Measurements from ENCODE around the gene TXNL1. TPM values are rescaled to one million over a fixed set of nuclear protein-coding genes. Genes with fewer than 3 reads are reported as not detected.

TXNL1 gene
- total RNA-seq, 1 donor from 2014 or later, result 113 TPM

DNA sequence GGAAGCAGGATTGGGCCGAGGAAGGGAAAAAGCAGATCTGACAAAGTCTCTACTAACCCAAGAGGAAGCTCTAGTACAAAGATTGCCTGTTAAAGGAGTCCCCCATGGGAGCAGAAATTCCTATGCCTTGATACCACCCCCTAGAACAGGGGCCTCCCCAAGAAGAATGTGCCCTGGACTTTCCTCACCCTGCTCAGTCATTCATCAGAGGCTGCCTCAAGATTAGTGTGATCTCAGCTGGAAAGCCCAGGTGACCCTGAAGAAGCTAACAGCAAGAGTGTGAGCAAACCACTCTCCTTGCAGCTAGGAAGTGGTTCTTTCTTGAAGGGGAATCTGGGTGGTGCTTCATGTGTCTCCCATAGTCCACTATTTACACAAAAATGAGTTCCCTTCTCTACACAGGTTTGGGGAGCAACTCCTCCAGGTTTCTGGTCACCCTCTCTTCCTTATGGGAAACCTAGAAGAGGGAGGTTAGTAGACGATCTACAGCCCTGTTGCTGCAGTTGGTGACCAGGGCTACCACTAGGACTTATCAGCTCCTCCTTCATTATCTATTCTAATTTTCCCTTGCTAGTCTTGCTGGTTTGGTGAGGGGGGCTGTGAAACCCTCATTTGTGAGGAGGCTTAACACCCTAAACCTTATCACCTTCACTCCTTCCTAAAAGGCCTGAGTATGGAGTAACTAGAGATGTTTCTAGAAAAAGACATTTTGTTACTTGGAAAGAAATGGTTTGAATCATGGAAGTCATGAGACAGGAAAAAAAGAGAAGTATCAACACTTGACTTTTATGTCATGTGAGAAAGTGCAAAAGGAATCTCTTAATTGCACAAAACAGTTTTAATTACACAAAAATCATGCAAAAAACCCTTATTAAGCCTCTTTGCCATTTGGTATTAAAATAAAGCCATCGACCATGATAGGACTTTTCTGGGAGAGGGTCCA, 9.8 kb upstream of the TXNL1 start:
- no peak for ATAC-seq (ENCODE audit: poor library complexity)
- DNase-seq, result no peak
- intact Hi-C loops (cut with DNase I), result no loop called here

DNA sequence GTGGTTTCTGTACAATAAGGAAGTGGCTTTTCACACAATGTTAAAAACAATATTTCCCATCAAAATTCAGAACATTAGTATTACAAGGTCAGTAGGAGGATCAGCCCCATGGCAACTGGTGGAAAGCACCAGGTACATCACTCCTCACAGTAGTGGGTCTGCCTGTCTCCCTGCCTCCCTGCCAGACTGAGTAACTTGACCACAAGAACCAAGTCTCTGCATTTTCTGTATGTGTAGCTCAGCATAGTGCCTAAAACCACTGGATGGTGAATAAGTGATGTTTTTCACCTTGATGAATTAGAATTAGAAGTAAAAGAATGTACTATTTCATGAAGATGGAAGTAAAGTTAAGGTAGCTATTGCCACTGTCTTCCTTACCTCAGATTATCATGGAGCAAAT, 8.7 kb upstream of the TXNL1 start:
- intact Hi-C loops (cut with DNase I), result no loop called here
- ATAC-seq (ENCODE audit: poor library complexity) (no peak), DNase-seq (no peak)

DNA sequence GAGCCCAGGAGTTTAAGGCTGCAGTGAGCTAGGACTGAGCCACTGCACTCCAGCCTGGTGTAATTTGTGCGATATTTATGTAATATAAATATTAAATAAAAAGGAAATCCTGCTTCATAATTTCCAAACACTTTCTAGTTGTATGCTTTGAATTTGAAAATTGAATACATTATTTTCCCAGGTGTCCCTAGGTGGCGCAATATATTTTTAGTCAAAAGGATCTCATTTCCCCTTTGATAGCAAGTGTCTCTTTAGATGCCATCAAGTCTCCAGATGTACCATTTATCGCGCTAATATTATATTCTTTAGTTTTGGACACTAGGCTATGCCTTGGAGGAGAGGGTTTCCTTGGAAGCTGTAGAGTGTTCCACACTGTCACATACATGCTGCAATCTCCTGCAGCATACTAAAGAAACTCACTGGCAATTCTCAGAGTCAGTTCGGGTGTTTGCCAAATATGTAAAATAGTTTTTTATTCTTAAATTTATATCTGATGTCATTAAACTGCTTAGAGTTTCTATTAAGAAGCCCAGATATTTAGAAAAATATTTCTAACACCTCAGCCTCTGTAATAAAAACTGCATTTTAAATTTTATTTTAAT, 7.1 kb upstream of the TXNL1 start:
- ATAC-seq (ENCODE audit: poor library complexity) (no peak), DNase-seq (no peak)
- intact Hi-C loops (cut with DNase I), result no loop called here

DNA sequence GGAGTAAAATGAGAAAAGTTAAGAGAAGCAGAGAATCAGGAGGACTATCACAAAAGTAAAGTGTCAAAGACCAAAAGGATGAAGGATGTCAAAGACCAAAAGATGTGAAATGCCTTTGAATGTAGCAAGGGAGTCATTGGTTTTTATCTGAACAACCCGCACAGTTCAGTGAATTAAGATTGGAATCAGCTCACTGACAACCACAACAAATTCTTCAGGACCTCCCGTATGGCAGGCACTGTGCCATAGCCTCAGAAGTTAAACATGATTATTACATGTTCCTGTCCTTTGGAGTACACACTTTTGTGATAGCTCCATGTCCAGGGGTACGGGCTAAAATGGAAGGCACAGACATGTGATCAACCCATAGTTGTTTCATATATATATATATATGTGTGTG, 5.0 kb upstream of the TXNL1 start:
- no peak for ATAC-seq (ENCODE audit: poor library complexity)
- DNase-seq, result no peak
- intact Hi-C loops (cut with DNase I), result no loop called here

DNA sequence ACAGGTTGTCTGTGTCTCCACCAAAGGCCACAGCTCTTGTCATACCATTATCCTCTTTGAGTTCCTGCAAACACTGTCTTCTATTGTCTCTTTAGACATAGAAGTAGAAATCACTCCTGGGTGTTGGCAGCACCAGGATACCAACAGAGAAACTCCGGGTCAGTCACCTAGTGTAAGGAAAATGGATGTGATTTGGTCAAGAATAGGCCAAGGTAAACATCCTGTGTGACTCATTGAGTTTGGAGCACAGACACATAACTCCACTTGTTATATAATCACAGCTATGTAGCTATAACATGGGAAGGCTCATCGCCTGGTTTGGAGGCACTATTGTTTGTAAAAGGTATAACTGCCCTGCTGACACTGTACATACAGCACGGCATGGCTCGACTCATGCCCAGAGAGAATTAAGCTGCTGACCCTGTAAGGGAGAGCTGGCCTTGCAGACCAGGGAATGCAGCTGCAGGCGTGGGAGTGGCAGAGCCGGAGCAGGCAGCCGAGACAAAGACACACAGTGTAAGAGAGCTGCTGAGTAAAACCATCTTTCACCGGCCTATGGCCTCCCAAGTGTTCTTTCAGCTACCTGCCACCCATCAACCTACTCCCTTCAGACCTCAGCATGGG, 3.4 kb upstream of the TXNL1 start:
- no peak for DNase-seq
- ATAC-seq (ENCODE audit: poor library complexity), result no peak
- intact Hi-C loops (cut with DNase I), result no loop called here

DNA sequence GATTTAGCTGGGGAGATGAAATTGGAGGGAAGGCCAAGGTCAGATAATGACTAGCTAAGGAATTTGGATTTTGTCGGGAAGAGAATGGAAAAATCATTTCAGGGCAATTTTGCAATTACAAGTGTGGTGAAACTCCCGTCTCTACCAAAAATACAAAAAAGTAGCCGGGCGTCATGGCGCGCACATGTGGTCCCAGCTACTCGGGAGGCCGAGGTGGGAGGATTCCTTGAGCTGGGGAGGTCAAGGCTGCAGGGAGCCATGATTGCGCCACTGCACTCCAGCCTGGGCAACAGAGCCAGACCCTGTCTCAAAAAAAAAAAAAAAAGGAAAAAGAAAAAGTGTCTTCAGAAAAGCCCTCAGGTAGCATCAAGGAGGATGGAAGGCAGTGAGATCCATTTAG, 1.2 kb upstream of the TXNL1 start:
- no peak for ATAC-seq (ENCODE audit: poor library complexity)
- DNase-seq, result no peak
- intact Hi-C loops (cut with DNase I), result no loop called here

DNA sequence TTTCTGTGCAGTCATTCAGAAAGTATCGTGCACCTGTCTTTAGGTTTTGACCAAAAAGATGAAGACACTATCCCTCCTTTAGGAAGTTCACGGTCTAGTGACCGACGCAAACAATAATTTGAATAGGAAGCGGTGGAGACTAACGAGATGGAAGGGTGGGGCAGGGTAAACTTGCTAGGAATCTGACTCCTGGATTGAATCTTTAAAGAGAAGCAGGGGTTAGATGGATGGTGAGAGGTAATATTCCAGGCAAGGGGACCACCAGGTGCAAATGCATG, 651 bp upstream of the TXNL1 start:
- ATAC-seq (ENCODE audit: poor library complexity), result no peak
- DNase-seq, result no peak
- intact Hi-C loops (cut with DNase I), result no loop called here

DNA sequence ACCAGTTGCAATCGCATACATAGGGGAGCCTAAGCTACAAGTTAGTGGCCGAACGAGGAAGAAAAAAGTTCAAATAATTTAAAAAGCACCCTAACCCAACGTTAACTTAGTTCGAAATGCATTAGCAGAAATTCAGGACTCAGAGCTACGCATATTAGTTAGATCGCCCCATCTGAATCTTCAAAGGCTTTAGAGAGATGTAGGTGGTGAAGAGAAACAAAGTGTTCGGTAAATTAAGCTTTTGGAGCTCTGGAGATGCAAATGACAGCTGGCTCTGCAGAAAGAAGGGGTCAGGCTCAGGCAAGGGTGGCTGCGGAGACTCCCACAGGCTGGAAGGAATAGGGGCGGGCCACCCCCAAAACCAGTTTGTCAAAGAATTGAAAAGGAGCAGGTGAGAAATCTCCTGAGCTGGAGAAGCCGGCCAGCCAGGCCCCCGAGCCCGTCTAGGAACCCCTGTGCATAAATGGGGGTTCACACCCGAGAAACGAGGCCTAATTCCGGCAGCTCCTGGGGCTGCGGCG, 621 bp downstream of the TXNL1 start:
- peak; percentile 27 for ATAC-seq (ENCODE audit: poor library complexity)
- DNase-seq, result no peak
- intact Hi-C loops (cut with DNase I), result no loop called here

DNA sequence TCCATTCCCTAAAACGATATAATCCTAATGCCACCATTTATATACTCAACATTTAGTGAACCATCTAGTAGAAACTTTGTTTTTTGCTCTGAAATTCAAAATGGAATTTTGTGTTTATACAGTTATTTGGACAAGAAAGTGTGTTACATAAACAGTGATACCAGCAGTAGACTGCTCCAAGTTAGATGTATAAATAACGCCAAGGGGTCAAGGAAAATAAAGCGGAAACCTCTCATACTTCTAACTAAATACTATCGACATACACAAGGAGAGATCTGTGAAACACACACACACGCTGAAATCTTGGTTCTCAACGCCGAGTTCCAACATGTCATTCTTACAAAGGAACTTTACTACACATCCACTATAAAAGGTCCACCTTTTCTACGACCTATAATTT, 1.2 kb downstream of the TXNL1 start:
- intact Hi-C loops (cut with DNase I), result no loop called here
- ATAC-seq (ENCODE audit: poor library complexity) (no peak), DNase-seq (no peak)

DNA sequence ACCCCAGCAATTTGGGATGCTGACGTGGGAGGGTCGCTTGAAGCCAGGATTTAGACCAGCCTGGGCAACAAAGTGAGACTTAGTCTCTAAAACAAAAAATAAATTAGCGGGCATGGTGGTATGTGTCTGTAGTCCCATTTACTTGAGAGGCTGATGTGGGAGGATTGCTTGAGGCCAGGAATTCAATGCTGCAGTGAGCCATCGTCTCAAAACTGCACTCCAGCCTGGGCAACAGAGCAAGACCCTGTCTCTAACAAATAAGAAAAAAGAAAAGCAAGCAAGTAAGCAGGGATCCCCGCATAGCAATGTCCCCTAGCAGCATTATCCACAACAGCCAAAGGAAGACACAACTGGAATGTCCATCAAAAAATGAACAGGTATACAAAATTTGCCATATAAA, 3.4 kb downstream of the TXNL1 start:
- no peak for ATAC-seq (ENCODE audit: poor library complexity)
- intact Hi-C loops (cut with DNase I), result no loop called here
- no peak for DNase-seq

DNA sequence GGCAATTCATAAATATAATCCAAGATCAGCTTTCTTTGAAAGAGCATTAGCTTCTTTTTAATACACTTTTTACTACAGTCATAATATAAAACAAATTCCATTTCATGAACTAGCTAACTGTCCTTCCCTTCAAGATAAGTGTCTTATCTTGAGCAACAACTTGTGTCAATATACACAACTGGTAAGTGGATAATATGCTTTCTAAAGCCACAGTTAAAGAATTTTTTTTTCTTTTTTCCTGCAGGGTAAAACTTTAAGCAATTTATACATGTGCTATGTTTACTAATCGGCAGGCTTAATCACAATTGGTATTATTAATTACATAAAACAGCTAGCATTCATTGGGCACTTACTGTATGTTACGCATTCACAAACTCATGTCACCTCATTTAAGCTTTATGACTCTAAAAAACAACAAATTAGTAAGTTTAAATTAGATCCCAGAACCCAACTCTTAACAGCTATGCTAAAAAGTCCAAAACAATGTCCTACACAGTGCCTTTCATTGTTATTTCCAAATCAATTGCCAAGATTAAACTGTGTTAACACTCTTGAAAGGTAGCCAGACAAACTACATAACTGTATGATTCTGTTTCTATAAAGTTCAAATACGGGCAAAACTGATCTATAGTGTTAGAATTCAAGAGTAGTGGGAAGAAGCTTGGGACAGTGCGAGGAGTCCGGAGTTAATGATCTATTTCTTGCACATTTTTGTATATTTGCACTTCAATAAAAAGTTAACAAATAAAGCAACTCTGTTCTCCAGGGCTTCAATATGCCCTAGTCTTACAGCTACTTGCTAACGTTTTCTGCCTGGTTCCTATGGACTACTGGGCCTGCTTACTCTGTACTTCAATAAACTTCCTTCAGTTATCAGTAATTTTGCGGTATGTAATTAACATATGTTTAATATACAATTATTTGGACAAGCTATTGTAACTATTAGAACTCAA, 6.0 kb downstream of the TXNL1 start:
- DNase-seq (no peak), ATAC-seq (ENCODE audit: poor library complexity) (no peak)
- intact Hi-C loops (cut with DNase I), result no loop called here

DNA sequence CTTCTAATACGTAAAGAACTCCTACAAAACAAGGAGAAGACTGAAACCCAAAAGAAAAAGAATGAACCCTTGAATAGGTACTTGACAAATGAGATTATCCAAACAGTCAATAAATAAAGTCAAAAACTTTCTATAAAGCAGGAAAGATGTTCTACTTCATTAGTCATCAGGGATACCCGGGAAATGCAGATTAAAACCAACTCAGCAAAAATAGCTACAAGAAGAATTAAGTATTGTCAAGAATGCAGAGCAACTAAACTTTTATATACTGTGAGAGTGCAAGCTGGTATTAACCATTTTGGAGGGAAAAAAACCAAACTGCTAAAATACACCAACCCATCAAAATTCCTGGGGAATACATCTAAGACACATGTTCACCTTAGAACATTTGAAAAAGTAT, 10.4 kb downstream of the TXNL1 start:
- DNase-seq (no peak), ATAC-seq (ENCODE audit: poor library complexity) (no peak)
- intact Hi-C loops (cut with DNase I), result no loop called here

DNA sequence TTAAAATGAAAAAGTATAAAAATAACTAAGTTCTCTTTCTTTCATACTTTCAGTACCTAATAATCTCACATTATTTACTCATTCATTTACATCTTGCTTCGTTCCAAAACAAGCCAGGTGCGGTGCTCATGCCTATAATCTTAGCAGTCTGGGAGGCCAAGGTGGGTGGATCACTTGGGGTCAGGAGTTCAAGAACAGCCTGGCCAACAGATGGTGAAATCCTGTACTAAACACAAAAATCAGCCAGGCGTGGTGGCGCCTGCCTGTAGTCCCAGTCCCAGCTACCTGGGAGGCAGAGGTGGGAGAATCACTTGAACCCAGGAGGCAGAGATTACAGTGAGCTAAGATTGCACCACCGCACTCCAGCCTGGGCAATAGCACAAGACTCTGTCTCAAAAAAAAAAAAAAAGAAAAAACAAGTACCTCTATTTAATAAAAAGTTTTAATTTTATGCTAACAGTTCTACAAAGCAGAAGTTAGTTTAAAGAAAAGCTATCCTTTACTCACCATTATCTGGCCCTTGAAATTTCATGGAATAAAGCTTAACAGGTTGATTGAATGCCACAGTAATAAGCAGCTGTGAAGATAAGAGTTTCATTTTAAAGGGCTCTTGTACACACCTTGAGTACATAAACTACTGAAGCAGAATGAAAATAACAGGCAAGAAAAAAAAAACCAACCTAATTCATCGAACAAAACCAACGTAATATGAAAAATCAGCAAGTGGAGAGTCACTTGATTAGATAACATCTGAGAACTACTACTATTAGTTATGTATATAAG, 22.5 kb downstream of the TXNL1 start:
- ATAC-seq (ENCODE audit: poor library complexity) (no peak), DNase-seq (no peak)
- intact Hi-C loops (cut with DNase I), result no loop called here

DNA sequence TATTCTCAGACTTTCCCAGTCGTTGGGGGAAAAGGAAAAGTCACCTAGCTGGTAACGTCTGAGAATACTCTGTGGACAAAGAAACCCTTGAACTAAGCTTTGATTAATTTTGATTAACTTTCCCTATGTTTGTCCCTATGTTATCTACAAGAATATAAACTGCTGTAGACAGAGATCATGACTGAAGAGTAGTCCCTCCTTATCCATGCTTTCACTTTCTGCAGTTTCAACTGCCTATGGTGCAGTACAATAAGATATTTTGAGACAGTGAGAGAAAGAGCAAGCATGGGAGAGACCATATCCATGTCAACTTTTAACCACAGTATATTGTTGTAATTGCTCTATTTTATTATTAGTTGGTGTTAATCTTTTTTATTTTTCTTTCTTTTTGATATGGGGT, 31.8 kb downstream of the TXNL1 start:
- intact Hi-C loops (cut with DNase I), result no loop called here
- DNase-seq (no peak), ATAC-seq (ENCODE audit: poor library complexity) (no peak)

DNA sequence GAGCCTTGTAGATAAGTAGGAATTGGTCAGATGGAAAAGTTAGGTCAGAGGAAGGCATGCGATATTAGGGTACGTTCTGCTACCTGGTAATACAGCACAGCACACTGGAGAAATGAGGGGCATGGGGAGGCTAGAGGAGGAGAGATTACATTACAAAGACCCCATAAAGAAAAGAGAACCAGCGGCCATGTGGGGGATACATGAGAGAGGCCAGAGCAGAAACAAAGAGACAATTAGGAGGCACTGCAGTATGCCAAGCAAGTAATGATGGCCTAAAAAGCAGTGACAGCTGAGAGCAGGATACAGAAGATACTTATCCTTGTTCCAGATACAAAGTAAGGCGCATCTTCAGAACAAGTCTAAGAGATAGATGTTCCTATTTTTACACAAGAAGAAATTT, 40.0 kb downstream of the TXNL1 start:
- ATAC-seq (ENCODE audit: poor library complexity) (no peak), DNase-seq (no peak)
- intact Hi-C loops (cut with DNase I), result no loop called here

DNA sequence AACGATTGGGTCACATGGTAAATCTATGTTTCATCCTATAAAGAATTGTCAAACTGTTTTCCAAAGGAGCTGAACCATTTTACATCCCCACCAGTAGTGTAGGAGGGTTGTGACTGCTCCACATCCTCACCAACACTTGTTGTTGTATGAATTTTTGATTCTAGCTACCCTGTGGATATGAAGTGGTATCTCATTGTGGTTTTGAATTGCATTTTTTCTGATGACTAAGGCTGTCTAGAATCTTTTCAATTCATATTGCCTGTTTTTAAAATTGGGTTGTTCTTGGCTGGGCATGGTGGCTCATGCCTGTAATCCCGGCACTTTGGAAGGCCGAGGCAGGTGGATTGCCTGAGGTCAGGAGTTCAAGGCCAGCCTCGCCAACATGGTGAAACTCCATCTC, 44.5 kb downstream of the TXNL1 start:
- DNase-seq (no peak), ATAC-seq (ENCODE audit: poor library complexity) (no peak)
- intact Hi-C loops (cut with DNase I), result no loop called here

DNA sequence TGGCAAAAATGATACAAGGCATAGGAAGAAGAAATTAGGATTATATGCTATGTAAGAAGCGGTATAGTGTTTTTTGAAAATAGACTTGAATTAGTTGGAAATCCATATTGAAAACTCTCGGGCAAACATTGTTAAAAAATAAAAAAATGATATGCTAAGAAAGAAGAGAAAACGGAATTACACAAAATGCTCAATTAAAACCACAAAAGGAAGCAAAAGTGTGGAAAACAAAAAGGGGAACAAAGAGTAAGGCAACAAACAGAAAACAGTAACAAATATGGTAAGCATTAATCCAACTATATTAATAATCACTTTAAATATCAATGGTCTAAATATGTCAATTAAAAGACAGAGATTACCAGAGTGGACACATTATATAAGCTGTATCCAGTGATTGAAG, 58.4 kb downstream of the TXNL1 start:
- intact Hi-C loops (cut with DNase I), result no loop called here

DNA sequence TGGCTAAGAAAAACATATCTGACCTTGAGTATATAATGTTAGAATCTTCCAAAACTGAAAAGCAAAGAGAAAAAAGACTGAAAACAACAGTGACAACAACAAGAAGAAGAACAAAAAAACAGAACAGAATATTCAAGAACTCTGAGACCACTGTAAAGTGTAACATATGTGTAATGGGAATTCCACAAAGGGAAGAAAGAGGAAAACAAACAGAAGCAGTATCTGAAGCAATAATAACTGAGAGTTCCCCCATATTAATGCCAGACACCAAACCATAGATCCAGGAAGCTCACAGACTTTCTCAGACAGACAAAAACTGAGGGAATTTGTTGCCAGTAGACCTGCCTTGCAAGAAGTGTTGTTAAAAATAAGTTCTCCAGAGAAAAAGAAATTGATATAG, 58.9 kb downstream of the TXNL1 start:
- ATAC-seq (ENCODE audit: poor library complexity) (no peak), DNase-seq (no peak)
- intact Hi-C loops (cut with DNase I), result loop anchor here (5.0 to 10.0 kb wide), 4 partner anchors 715 to 1345 kb away; no protein-coding TSS in a partner anchor

More for the DNA sequence above, 58.4 kb downstream of the TXNL1 start:
- DNase-seq, result no peak
- no peak for ATAC-seq (ENCODE audit: poor library complexity)

All from Right ventricle myocardium superior (tissue), 1 donor.